Activated CD4-positive, alpha-beta T cell treated with anti-CD3 and anti-CD28 coated beads, Interleukin-2, amount 50 U/mL, for 16 hours (primary cell): ENCODE data around the gene SLC38A11.

Experiments
- DNase-seq: peaks from one replicate; pipeline ENCODE4 v3.0.0-alpha.2; 2020

SLC38A11 gene

GRCh38 chr2:164913640-164914350, 41.5 kb downstream of the SLC38A11 start:
- peak; percentile 26 for DNase-seq

- no peak for DNase-seq
Observed at GRCh38 chr2:164913011-164913410, 42.3 kb downstream of the SLC38A11 start.

- DNase-seq = no peak
Observed at GRCh38 chr2:164911832-164912231, 43.5 kb downstream of the SLC38A11 start.

- peak; percentile 88 for DNase-seq
Observed at GRCh38 chr2:164910101-164910899, 45.0 kb downstream of the SLC38A11 start.

GRCh38 chr2:164906947-164907346, 48.4 kb downstream of the SLC38A11 start:
- no peak for DNase-seq

GRCh38 chr2:164905307-164905706, 50.0 kb downstream of the SLC38A11 start:
- no peak for DNase-seq

- no peak for DNase-seq
Observed at GRCh38 chr2:164903951-164904350, 51.4 kb downstream of the SLC38A11 start.

- DNase-seq = no peak
Observed at GRCh38 chr2:164903204-164903603, 52.1 kb downstream of the SLC38A11 start.

- no peak for DNase-seq
Observed at GRCh38 chr2:164899121-164899520, 56.2 kb downstream of the SLC38A11 start.

- no peak for DNase-seq
Observed at GRCh38 chr2:164898475-164898874, 56.9 kb downstream of the SLC38A11 start.

GRCh38 chr2:164897469-164898260, 57.7 kb downstream of the SLC38A11 start:
- DNase-seq = no peak

GRCh38 chr2:164896634-164897355, 58.5 kb downstream of the SLC38A11 start:
- DNase-seq = peak; percentile 77

GRCh38 chr2:164896226-164896625, 59.1 kb downstream of the SLC38A11 start:
- no peak for DNase-seq

GRCh38 chr2:164891460-164891859, 63.9 kb downstream of the SLC38A11 start:
- no peak for DNase-seq

GRCh38 chr2:164890544-164890943, 64.8 kb downstream of the SLC38A11 start:
- DNase-seq = no peak

GRCh38 chr2:164888592-164888991, 66.7 kb downstream of the SLC38A11 start:
- DNase-seq = no peak

GRCh38 chr2:164887434-164888144, 67.7 kb downstream of the SLC38A11 start:
- DNase-seq = no peak

GRCh38 chr2:164882276-164882675, 73.0 kb downstream of the SLC38A11 start:
- no peak for DNase-seq

GRCh38 chr2:164881524-164881923, 73.8 kb downstream of the SLC38A11 start:
- no peak for DNase-seq

- DNase-seq = no peak
Observed at GRCh38 chr2:164879901-164880535, 75.3 kb downstream of the SLC38A11 start.

- DNase-seq = no peak
Observed at GRCh38 chr2:164877927-164878326, 77.4 kb downstream of the SLC38A11 start.

GRCh38 chr2:164877169-164877568, 78.2 kb downstream of the SLC38A11 start:
- no peak for DNase-seq
